Endodermal cell (in vitro differentiated cells): ENCODE results near the gene PPP1R14C. TPM values are rescaled to one million over a fixed set of nuclear protein-coding genes. Genes with fewer than 3 reads are reported as not detected.

Experiments
- DNase-seq: peaks from one replicate; pipeline ENCODE4 v3.0.0-alpha.2; 2017
- H3K27ac ChIP-seq: 2 replicates; pipeline ENCODE4 v1.5.1; 2013; ENCODE audit warnings: mild to moderate bottlenecking, low read depth, low read length, moderate library complexity
- H3K27me3 ChIP-seq: 2 replicates; pipeline ENCODE4 v1.6.1; 2013; ENCODE audit warnings: mild to moderate bottlenecking, low read length, moderate library complexity; ENCODE audit not compliant: insufficient read depth, control insufficient read depth, poor library complexity, severe bottlenecking
- H3K36me3 ChIP-seq: 2 replicates; pipeline ENCODE4 v1.7.0; 2013; ENCODE audit warnings: mild to moderate bottlenecking, low read length, moderate library complexity; ENCODE audit not compliant: control insufficient read depth, insufficient read depth
- H3K4me1 ChIP-seq: one replicate; pipeline ENCODE4 v1.7.0; 2013; ENCODE audit warnings: low read length; ENCODE audit not compliant: control insufficient read depth, insufficient read depth
- H3K4me3 ChIP-seq: 2 replicates; pipeline ENCODE4 v1.5.1; 2013; ENCODE audit warnings: mild to moderate bottlenecking, low read length, moderate library complexity
- H3K9ac ChIP-seq: 2 replicates; pipeline ENCODE4 v1.6.1; 2013; ENCODE audit warnings: mild to moderate bottlenecking, low read length, moderate library complexity; ENCODE audit not compliant: poor library complexity, severe bottlenecking; ENCODE audit errors: extremely low read depth
- H3K9me3 ChIP-seq: 2 replicates; pipeline ENCODE4 v1.6.1; 2013; ENCODE audit warnings: mild to moderate bottlenecking, low read length, moderate library complexity; ENCODE audit not compliant: control insufficient read depth
- H3K27ac Mint-ChIP-seq: 2 replicates; pipeline ENCODE4 v1.8.0; 2020; ENCODE audit warnings: mixed read lengths
- H3K27me3 Mint-ChIP-seq: 2 replicates; pipeline ENCODE4 v1.8.0; 2021; ENCODE audit warnings: mild to moderate bottlenecking, mixed read lengths; ENCODE audit not compliant: insufficient read depth
- H3K36me3 Mint-ChIP-seq: 2 replicates; pipeline ENCODE4 v1.8.0; 2020; ENCODE audit warnings: low read depth, mixed read lengths
- H3K4me1 Mint-ChIP-seq: 2 replicates; pipeline ENCODE4 v1.8.0; 2020; ENCODE audit warnings: mixed read lengths
- H3K4me3 Mint-ChIP-seq: 2 replicates; pipeline ENCODE4 v1.8.0; 2020; ENCODE audit warnings: mild to moderate bottlenecking, moderate library complexity, mixed read lengths
- H3K9me3 Mint-ChIP-seq: 2 replicates; pipeline ENCODE4 v1.8.0; 2020; ENCODE audit warnings: mild to moderate bottlenecking, mixed read lengths
- WGBS, 2 experiments: methylation state at CpG; one replicate each; pipeline versions ENCODE4 v1.1.5 to v1.1.7; 2013; ENCODE audit warnings: missing lambda C conversion rate in 2 of 2, mixed read lengths in 1 of 2; ENCODE audit not compliant: insufficient coverage in 1 of 2, insufficient read length in 1 of 2; 5-methylcytosine and 5-hydroxymethylcytosine counted together
- total RNA-seq, 2 donors: library from RNA; stranded (reverse); fragmentation: NEBNext Ultra II Directional in 1 of 2; extraction: Animal tissue kit (Norgen Biotek cat#: 25700) in 1 of 2; gene quantifications; 2 replicates in 1 of 2; 3 replicates in 1 of 2; pipeline ENCODE4 v1.2.1, GENCODE V29; 2021
- TF ChIP-seq, protein P1 (sequence below): fragments of 200-600 bp; sonication (generic); conservative IDR thresholded peaks from 2 replicates; pipeline ENCODE4 v1.5.0; 2021; ENCODE audit warnings: antibody characterized with exemption, mild to moderate bottlenecking

The PPP1R14C gene
- total RNA-seq, 2 donors from 2014 or later, result 0.20 to 0.29 TPM

DNA sequence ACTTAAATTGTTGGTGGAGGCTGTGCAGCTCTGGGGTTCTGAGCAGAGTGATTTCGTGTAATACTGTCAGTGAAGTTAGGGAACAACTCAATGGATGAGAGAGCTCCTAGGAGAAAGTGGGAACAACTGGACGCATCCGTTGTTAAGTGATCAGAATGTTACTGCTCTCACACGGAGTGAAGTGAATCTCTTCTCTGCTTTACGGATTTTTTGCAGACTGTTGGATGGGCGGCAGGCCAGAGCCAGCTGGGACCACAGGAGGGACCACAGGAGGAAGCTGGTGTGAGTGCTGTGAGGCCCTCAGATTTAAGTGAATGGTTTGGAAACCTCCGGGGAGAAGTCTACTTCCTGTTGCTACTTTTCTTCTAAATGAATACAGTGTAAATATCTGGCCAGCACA lies 23.7 kb upstream of the PPP1R14C start:
- Histone ChIP-seq H3K9me3 (no peaks in the 10 kb centered on the region), H3K27ac (no peak overlapping the region), H3K4me3 (no peak overlapping the region), H3K27me3 (no peaks in the 10 kb centered on the region), H3K36me3 (no peaks in the 10 kb centered on the region), H3K4me1 (no peaks in the 10 kb centered on the region), H3K9ac (no peak overlapping the region)
- Mint-ChIP-seq H3K36me3 (no peaks in the 10 kb centered on the region), H3K9me3 (peaks cover 6% of the 10 kb centered on the region), H3K4me3 (no peak overlapping the region), H3K27ac (peak overlapping the region; percentile 14), H3K4me1 (peaks cover 4% of the 10 kb centered on the region), H3K27me3 (no peaks in the 10 kb centered on the region)
- WGBS, 2 experiments, result 81 to 82% methylated on average over 5 to 7 of the region's 7 CpGs
- DNase-seq, result no peak
- TF ChIP-seq, protein P1, sequence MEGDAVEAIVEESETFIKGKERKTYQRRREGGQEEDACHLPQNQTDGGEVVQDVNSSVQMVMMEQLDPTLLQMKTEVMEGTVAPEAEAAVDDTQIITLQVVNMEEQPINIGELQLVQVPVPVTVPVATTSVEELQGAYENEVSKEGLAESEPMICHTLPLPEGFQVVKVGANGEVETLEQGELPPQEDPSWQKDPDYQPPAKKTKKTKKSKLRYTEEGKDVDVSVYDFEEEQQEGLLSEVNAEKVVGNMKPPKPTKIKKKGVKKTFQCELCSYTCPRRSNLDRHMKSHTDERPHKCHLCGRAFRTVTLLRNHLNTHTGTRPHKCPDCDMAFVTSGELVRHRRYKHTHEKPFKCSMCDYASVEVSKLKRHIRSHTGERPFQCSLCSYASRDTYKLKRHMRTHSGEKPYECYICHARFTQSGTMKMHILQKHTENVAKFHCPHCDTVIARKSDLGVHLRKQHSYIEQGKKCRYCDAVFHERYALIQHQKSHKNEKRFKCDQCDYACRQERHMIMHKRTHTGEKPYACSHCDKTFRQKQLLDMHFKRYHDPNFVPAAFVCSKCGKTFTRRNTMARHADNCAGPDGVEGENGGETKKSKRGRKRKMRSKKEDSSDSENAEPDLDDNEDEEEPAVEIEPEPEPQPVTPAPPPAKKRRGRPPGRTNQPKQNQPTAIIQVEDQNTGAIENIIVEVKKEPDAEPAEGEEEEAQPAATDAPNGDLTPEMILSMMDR, result no peak

DNA sequence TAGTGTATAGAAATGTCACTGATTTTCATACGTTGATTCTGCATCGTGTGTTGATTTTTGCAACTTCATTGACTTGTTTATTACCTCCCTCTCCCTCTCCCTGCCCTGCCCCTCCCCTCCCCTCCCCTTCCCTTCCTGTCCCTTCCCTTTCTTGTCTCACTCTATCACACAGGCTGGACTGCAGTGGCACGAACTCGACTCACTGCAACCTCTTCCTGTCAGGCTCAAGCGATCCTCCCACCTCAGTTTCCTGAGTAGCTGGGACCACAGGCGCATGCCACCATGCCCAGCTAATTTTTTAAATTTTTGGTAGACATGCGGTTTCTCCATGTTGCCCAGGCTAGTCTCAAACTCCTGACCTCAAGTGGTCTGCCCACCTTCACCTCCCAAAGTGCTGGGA lies 19.2 kb upstream of the PPP1R14C start:
- Histone ChIP-seq H3K4me3 (no peak overlapping the region), H3K36me3 (no peaks in the 10 kb centered on the region), H3K27ac (no peak overlapping the region), H3K4me1 (no peaks in the 10 kb centered on the region), H3K9me3 (no peaks in the 10 kb centered on the region), H3K9ac (no peak overlapping the region), H3K27me3 (no peaks in the 10 kb centered on the region)
- H3K36me3 Mint-ChIP-seq, result no peaks in the 10 kb centered on the region
- H3K4me3 Mint-ChIP-seq, result no peak overlapping the region
- no peaks in the 10 kb centered on the region for H3K9me3 Mint-ChIP-seq
- DNase-seq, result no peak
- TF ChIP-seq, protein P1, result no peak
- no peaks in the 10 kb centered on the region for H3K27me3 Mint-ChIP-seq
- no peak overlapping the region for H3K27ac Mint-ChIP-seq
- 82 to 88% methylated on average over 7 of the region's 7 CpGs for WGBS, 2 experiments
- peaks cover 4% of the 10 kb centered on the region for H3K4me1 Mint-ChIP-seq

DNA sequence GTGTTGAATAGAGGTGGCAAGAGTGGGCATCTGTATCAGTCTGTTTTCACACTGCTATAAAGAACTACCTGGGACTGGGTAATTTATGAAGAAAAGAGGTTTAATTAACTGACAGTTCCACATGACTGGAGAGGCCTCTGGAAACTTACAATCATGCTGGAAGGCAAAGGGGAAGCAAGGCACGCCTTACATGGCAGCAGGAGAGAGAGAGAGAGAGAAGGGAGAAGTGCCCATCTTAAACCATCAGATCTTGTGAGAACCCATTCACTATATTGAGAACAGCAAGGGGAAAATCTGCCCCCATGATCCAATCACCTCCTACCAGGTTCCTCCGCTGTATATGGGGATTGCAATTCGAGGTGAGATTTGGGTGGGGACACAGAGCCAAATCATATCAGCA lies 18.6 kb upstream of the PPP1R14C start:
- no peaks in the 10 kb centered on the region for H3K36me3 ChIP-seq
- Mint-ChIP-seq H3K36me3 (no peaks in the 10 kb centered on the region), H3K27me3 (no peaks in the 10 kb centered on the region), H3K27ac (no peak overlapping the region), H3K9me3 (no peaks in the 10 kb centered on the region), H3K4me1 (peaks cover under 1% of the 10 kb centered on the region), H3K4me3 (no peak overlapping the region)
- H3K4me1 ChIP-seq, result no peaks in the 10 kb centered on the region
- no peak overlapping the region for H3K27ac ChIP-seq
- H3K4me3 ChIP-seq, result no peak overlapping the region
- H3K9me3 ChIP-seq, result no peaks in the 10 kb centered on the region
- no peaks in the 10 kb centered on the region for H3K27me3 ChIP-seq
- TF ChIP-seq, protein P1, result no peak
- 87 to 100% methylated on average over 1 to 3 of the region's 3 CpGs for WGBS, 2 experiments
- DNase-seq, result no peak
- H3K9ac ChIP-seq, result no peak overlapping the region
